NCI-H1930 (cell line): Measurements from ENCODE around the gene TRMT61A.

Experiments used
- DNase-seq, 2 experiments: peaks; one replicate each; lab custom pipeline; 2025; lab: John Stamatoyannopoulos, UW

The TRMT61A gene

DNA sequence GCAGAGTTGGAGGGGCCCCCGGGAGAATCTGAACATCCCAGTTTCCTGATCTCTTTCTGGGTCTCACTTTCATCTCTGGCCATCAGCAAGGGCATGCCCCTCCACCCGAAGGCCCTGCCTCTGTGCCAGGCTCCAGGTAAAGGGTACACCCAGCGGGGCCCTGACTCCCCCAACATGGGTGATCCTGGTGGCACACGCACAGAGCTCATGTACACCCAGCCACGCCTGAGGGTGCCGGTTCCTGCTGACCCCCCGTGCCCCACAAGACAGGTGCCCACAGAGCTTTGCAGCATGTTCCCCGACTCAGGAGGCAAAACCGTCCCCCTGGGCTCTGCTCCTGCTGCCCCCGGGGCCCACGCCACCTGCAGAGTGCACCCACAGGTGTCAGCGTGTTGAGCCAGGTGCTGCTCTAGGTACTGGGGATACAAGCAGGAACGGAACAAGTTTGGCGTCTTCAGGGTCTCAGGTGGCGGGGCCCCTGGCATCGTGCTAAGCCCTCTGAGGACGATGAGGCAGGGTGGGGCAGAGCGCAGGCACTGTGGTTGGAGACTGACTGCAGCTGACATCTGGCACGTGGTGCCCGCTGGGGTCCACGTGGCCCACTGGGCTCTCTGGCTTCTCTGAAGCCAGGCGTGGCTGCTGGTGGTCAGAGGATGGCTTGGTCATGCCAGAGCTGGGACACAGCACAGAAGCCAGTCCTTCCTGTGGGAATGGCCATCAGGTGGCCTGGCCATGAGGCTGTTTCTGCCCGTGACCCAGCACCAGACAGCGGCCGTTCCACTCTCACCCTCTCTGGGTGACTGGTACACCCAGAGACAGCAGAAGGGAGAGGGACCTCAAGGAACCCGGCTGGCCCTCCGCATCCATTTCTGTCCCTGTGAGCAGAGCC, 19.7 kb downstream of the TRMT61A start:
- no peak for DNase-seq

DNA sequence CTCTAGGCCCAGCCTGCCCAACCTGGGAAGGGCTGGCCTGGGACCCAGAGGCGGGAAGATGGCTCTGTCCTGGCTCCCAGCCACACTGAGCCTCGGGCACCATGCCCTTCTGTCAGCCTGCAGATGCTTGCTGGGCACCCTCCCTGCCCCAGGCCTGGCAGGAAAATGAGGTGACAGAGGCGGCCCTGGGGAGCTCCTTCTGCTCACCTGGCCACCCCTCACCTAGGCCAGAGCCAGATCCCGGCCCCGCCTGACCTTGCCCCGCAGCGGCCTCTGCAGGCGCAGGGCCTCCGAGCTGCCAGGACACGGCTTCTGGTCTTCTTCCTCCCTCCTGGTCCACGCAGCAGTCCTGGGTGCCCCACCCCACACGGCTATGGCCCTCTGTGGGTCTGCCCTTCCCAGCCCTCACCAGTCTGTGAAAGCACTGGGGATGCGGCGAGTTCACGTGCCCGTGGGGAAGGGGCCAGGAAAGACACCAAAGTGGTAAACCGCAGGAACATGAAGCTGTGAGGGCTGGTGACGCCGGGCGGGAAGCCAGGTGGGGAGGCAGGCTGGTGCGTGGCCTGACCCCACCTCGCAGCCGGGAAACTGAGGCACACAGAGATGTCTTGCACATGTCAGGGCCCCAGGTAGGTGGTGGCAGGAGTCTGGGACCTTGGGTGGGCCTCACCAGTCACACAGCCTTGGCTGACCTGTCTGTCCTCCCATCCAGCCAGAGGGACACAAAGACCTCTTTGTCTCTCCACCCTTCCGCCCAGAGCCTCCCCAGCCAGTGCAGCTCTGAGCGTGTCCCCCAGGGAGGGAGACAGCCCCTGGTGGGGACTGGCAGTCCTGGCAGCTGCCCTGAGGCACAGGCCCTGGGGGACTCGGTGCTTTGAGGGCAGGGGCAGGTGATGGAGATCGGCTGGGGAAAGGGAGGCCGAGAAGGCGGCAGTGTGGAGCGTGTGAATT, 20.6 kb downstream of the TRMT61A start:
- DNase-seq: no peak

- no peak for DNase-seq
These were observed 21.7 kb downstream of the TRMT61A start for GRCh38 chr14:103550451-103551337.

- DNase-seq: no peak
These were observed 22.4 kb downstream of the TRMT61A start for GRCh38 chr14:103551338-103551762.

DNA sequence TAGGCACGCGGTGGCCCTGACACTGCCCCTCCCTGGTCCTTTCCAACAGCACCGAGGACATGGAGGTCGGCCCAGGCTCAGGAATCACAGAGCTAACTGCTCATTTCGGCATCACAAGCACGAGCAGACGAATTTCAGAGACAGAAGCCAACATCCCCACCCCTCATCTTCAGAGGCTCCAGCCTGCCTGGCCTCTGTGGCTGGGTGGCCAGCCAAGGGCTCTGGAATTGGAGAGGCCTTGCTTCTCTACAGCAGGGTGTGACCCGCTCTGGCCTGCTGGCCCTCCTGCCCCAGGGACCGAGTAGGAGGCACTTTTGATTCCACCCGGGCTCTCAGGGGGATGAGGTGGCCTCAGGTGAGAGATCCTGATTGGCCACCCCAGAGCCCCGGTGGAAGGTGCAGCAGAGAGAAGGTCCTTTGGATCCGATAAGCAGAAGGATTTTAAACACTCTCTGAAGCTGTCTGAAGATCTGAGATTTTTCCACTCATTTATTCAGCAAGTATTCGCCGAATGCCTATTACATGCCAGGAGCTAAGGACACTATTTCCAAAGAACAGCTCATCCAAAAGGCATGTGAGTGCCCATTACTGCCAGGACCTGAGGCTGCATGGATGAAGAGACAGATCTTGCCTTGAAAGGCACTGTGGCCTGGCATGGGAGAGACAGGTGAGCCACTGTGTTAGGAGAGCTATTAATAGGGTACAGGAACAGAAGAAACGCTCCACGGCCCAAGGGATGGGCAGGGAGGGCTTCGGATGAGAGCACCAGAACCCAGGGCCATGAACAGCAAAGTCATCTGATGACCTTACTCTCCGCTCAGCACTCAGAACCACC, 23.2 kb downstream of the TRMT61A start:
- no peak for DNase-seq

GRCh38 chr14:103552846-103553210, 23.8 kb downstream of the TRMT61A start:
- no peak for DNase-seq

DNA sequence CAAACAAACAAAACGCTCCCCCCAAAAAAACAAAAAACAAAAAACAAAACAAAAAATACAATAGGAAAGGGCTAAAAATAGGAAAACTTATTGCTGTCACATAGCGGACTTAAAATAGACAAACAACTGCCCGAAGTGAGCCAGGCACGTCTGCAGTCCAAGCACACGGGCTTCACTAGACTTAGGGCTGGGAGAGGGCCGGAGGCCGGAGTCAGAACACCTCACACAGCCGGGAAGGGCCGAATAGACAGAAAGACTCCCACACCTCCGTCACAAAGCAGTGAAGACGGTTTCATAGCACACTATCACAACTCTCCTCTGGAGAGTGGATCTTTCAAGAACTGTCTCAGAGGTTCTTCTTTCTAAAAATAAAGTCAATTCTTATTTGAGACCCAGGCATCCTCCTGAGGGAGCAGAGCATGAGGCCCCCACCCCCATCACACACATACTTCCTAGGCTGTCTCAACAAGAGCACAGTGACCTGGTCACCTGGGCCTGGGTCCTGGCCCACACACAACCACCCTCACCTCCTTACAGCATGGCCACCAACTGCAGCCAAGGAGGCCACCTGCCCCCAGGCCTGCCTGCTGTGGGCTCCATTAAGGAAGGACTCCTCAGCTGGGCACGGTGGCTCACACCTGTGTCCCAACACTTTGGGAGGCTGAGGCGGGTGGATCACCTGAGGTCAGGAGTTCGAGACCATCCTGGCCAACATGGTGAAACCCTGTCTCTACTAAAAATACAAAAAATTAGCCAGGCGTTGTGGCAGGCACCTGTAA, 26.8 kb downstream of the TRMT61A start:
- no peak for DNase-seq

DNA sequence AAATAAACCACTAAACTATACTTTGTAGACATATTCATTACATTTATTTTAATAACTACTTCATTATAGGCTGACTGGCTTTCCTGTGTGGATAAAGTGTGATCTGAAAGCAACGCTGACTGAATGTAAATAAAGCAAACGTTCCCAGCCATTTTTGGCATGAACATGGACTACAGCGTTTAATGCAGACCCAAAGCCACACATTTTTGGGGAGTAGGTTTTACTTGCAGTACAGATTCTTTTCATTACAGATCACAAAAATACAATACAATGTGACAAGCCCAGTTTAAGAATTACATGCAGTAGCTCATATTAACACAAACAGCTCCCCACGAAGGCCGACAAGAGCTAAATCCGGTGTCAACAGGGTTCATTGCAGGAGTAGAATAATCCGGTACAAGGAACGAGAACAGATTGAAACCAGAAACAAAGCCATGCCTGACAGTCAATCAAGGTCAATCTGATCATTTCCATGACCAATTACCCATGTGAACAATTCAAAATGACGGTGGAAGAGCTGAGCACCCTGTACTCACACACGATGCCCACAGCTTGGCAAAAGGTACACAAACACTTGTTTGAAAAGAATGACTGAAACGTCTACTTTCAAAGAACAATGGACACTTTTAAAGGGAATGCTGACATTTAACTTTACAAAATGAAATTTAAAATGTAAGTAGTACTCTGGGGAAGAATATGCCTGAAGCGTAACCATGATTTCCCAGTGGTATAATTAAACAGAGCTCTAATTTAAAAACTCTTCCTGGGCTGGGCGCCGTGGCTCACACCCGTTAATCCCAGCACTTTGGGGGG, 28.2 kb downstream of the TRMT61A start:
- no peak for DNase-seq

DNA sequence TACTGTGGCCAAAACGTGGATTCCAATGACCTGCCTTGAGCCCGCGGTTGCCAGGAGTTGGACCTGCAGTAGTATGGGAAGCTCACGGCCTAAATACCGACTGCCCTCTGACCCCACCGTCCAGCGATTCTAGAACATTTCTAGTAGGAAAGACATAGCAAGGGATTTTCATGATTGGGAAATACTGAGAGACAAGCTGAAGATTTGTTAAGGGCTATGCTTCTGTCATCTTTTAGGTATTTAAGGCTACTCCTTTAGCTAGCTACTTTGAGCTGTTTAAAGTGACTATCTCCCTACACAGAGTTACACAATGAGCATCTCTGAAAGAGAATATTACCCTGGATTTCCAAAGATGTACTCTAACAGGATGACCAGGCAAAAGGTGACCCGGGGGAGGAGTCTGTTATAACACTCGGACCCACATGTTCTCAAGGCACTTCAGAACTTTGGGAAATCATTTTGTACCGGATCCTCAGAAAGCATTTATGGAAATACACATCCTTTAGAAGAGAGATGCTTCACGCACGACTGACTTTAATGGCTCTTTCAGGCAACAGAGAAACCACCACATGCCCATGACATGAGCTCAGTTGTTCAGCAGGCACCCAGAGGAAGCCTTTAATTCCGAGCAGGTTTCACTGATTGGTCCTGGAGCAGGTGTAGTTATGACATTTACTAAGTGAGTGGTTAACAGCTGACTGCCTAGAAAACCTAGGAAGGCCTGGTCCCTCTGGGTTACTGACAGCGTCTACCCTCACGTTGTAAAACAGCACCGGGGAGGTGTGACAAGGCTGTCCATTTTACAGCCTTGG, 29.3 kb downstream of the TRMT61A start:
- DNase-seq: no peak

DNA sequence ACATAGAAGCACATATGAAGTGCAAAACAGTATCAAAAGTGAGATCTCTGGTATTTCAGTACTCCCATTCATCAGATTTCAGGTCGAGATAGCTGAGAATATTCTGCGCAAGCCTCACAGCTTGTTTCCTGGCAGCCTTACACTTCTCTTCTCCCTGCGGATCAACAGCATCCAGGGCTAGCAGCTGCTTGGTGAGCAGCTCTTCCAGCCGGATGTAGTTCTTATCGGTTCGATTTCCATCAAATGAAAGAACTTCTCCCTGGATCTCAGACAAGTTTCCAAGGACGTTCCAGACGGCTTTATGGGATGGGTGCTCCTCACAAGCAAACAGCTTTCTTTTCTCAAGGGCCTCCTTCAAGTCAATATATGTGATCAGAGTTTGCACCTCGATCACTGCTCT, 30.8 kb downstream of the TRMT61A start:
- DNase-seq: no peak

- no peak for DNase-seq
These were observed 31.7 kb downstream of the TRMT61A start for GRCh38 chr14:103560691-103561090.

- no peak for DNase-seq
These were observed 32.6 kb downstream of the TRMT61A start for GRCh38 chr14:103561381-103562178.

- no peak for DNase-seq
These were observed 33.1 kb downstream of the TRMT61A start for GRCh38 chr14:103562179-103562428.

- DNase-seq: peak; percentile 72 to 90
These were observed 33.6 kb downstream of the TRMT61A start, which contains the start of the genes BAG5 and COA8 for GRCh38 chr14:103562429-103563225. TSS of gene BAG5 (minus strand) at chr14:103562657. CDS start at chr14:103561164, 1,493 bp downstream. TSS of gene COA8 (plus strand) at chr14:103562960. CDS start at chr14:103563002, 42 bp downstream.

GRCh38 chr14:103563226-103563620, 34.2 kb downstream of the TRMT61A start:
- DNase-seq: no peak

DNA sequence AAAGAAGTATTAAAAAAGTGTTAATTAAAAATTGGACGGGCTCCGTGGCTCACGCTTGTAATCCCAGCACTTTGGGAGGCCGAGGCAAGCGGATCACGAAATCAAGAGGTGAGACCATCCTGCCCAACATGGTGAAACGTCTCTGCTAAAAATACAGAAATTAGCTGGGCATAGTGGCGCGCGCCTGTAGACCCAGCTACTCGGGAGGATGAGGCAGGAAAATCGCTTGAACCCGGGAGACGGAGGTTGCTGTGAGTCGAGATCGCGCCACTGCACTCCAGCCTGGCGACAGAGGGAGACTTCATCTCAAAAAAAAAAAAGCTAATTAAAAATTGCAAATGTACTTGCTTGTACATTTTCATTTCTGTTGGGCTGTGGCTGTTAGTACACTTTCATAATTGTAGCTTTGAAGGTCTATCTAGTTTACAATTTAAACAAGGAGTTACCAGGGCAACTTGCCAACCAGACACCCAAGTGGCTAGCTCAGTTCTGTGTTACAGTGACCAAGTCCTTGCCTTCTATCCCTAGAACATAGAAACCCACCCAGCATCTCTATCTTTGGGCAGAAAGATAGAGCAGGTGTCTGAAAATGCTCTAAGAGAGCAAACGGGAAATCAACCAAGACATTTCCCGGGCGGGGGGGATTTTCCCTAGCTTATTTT, 35.0 kb downstream of the TRMT61A start:
- no peak for DNase-seq
